HG02623 (cell line): ENCODE results near the gene NUDT4.
"Not testable (repeated sequence)": the region's sequence is repeated elsewhere in the genome, so short reads cannot be mapped to it uniquely, and the experiment has no call there.

ENCODE experiments used
- ATAC-seq: cut with Tn5 transposase; IDR thresholded peaks from one replicate; pipeline ENCODE4 v1.9.1; 2021; ENCODE audit warnings: moderate library complexity; ENCODE audit not compliant: unreplicated experiment

Gene NUDT4

DNA sequence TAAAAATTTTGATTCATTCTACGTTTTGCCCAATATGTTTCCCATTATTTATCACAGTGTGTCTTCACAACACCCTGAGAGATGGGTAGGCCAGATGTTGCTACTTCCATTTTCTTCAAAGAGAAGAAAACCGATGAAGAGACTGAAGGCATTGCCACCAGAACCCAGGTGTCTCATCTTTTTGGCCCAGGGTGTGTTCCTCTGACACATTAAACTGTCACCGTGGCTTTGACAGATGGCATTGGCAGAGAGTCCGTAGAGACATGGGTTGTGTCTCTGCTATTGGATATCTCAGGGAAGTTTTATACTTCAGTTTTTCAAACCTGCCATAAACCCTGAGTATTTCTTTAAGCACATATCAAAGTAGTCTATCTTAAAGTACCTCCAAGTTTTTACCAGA lies 11.3 kb upstream of the NUDT4 start:
- no peak for ATAC-seq

DNA sequence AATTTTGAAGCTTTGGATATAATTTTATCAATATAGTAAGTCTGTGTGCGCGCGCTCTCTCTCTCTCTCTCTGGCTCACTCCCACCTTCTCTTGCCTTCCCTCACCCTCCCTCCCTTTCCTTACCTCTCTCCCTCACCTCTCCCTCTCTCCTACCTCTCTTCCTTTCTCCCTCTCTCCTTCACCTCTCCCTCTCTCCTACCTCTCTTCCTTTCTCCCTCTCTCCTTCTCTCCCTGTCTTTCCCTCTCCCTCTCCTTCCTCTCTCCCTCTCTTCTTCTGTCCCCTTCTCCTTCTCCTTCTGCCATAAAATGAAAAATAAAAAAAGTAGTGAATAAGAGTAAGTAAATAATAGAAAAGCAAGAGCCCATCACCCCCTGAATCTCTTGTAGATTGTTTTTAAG lies 9.0 kb upstream of the NUDT4 start:
- no peak for ATAC-seq

GRCh38 chr12:93369505-93369904 lies 8.2 kb upstream of the NUDT4 start:
- ATAC-seq, result no peak

- ATAC-seq, result no peak
These were observed 6.8 kb upstream of the NUDT4 start for GRCh38 chr12:93370947-93371346.

GRCh38 chr12:93373961-93374656 lies 3.6 kb upstream of the NUDT4 start:
- no peak for ATAC-seq

DNA sequence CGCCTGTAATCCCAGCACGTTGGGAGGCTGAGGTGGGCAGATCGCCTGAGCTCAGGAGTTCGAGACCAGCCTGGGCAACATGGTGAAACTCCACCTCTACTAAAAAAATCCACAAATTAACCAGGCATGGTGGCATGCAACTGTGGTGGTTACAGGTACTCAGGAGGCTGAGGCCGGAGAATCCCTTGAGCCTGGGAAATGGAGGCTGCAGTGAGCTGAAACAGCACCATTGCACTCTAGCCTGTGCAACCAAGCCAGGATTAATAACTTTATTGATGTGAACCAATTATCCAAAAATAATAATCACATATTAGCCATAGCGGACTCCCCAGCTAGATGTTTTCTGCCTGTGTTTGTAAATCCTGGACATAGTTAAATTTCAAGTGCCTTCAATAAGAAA lies 1.8 kb upstream of the NUDT4 start:
- no peak for ATAC-seq

GRCh38 chr12:93376436-93377251 lies 1.1 kb upstream of the NUDT4 start:
- ATAC-seq, result no peak

DNA sequence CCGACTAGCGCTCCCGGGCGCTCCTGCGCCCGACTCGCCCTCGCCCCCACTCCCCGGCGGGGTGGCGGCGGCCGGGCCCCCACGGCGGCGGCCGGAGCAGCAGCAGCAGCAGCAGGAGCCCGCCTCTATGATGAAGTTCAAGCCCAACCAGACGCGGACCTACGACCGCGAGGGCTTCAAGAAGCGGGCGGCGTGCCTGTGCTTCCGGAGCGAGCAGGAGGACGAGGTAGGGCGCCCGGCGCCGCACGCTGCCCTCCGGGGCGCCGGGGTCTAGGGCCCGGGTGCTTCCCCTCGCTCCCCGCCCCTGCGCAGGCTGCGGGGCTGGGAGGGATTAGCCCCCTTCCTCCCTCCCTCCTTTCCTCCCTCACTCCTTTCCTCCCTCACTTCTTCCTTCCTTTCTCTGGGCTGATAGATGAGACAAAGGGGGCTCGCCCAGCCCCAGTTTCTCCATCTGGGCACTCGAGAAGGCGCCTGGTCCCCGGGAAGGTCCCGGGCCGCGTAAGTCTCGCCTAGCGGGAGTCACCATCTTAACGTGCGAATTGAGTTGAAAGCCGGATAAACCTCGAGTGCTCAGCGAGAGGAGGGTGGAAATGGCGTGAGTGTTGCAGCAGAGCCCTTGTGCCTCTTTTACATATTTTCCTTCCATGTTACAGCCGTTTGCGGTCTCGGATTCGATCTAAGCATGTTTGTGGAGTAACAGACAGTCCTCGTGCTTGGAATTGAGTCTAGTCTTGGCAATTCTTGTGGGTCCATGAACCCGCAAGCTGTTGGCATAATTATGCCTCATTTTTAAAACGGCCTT lies 672 bp downstream of the NUDT4 start:
- ATAC-seq, result peak; percentile 24

DNA sequence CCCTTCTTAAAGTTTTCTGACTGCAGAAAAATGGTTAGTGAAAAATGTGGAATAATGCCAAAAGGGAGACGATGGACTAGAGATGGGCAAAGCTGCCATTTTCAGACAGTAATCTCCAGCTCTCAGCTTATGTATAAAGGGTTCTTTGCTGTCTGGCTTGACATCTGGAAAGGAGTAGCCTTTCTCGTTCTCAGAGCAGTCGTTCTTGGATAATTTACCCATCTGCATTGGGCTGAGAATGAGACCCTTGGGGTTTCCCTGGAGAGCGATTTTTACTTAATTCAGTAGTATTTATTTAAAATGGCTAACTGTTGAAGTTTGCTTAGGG lies 1.2 kb downstream of the NUDT4 start:
- ATAC-seq, result no peak

- no peak for ATAC-seq
These were observed 1.7 kb downstream of the NUDT4 start for GRCh38 chr12:93379326-93379980.

- no peak for ATAC-seq
These were observed 2.2 kb downstream of the NUDT4 start for GRCh38 chr12:93379981-93380361.

DNA sequence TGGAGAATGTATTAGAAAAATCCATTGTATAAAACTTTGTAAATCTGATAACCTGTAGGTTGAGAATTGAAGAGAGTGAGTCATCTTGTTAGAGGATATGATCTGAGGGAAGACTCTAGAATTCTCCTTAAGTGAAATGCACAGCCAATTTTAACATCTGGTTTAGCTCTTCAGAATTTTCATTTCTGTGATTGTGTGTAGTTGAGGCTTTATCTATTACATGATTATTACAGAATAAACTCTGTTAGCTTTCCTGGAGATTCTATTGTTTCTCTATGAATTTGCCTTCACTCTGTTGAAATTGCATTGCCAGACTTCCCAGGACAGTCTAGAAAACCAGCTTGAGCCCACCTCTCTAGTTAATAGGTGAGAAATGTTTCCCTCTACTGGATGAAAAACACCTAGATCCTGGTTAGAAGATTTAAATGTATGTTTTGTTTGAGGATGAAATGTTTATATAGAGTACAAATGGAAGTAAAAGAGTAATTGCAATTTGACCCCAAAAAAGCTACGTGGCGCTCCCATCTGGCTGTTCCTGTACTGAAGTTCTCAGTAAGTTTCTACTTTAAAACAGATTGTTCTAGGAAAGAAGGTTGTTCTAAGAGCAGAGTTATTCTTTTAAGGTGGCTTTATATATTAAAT lies 2.9 kb downstream of the NUDT4 start:
- no peak for ATAC-seq

DNA sequence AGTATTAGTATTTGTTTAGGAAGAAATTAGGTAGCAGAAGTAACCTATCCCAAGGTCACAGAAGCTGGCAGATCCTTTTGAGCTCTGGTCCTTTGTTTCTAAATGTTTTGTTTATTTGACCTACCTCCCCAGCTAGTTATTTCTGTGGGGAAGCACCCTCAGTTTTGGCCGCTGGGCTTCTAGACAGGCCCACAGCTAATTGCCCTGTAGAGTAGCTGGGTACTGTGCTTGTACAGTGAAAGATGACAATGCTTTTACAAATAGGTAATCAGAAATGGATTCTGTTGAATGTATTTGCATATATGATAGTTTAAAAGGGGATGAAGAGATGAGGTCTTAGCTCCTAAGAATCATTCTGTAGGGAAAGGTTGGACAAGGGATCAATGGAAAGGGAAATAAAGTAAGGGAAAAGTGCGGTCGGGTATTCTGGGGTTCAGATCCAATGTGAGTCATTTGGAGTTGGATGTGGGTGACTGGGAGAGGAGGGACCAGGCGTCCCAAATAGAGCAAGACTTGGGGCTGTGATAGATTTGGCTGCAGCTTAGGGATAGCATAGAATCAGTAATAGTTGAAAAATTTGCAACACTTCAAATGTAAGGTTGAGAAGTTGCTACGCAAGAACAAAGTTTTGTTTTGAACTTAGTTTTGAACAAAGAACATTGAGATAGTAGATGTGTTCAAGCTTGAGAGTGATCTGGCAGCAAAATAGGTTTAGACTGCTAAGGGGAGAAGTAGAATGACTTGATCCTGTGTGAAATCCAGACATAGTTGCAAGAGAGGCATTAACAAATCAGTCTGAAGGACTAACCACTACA lies 3.6 kb downstream of the NUDT4 start:
- ATAC-seq, result no peak

DNA sequence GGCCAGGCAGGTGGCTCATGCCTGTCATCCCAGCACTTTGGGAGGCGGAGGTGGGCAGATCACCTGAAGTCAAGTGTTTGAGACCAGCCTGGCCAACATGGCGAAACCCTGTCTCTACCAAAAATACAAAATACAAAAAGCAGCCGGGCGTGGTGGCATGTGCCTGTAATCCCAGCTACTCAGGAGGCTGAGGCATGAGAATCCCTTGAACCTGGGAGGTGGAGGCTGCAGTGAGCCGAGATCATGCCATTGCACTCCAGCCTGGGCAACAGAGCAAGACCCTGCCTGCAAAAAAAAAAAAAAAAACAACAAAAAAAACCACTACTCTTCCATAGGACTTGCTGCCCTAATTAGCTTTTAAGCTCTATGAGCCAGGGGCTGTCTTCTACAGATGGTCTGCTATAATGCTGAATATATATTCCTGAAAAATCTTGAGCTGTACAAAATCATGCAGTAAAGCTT lies 4.3 kb downstream of the NUDT4 start:
- not testable (repeated sequence) for ATAC-seq

DNA sequence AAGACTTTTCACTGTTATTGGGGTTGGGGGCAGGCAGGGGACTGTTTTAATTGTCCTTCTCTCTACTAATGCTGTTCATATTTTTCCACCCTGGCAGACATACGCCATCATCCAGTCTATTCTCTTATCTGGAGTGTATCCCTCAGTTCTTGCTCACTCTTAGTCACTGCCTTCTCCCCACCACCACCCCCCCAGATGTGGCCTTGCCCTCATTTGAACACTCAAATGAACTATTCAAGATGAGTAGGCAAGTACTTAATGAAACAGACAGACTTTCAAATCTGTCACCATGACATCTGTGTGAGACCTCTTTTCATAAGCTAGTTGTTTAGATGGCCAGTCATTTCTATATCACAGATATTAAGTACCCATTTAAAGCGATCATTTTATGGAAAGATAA lies 10.1 kb downstream of the NUDT4 start:
- ATAC-seq, result peak; percentile 41

DNA sequence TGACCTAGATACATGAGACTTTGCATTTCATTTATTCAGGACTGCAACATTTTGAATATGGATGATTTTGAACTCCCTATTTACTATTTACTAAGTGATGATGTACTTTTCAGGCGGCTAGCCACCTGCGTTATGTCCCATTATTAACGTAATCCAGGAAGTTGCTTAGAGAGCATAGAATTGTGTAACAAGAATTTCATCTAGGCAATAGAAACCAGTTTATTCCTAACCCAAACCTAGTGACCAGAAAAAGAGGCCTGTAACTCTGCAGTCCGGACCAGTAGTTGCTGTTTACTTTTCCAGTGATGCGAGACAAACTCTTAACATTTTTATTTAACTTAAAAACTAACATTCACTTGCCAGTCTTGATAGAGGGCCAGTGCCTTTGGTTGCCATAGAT lies 12.3 kb downstream of the NUDT4 start:
- ATAC-seq, result no peak

GRCh38 chr12:93390549-93391297 lies 13.0 kb downstream of the NUDT4 start:
- ATAC-seq, result no peak

DNA sequence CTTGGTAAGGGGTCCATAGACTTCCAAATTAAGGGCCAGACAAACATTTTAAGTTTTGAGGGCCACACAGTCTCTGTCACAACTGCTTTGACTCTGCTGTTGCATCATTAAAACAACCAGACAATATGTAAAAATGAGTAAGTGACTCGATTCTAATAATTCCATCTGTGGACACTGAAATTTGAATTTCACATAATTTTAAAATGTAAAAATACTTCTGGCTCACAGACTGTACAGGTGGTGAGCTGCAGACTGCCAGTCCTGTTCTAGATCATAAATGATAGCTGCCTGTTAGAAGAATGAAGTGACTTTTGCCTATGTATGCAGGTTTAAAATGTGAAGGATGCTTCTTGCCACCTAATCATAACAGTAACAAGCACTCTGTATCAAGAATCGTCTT lies 15.7 kb downstream of the NUDT4 start:
- no peak for ATAC-seq

DNA sequence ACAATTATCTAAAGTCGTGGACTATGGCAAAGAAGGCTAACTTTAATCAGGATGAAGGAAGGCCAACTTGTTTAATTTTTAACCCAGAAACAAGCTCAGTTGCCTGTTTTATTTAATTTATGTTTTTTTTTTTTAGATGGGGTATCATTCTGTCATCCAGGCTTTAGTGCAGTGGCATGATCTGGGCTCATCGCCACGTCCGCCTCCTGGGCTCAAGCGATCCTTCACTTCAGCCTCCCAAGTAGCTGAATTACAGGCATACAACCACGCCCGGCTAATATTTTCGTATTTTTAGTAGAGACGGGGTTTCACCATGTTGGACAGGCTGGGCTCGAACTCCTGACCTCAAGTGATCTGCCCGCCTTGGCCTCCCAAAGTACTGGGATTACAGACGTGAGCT lies 19.7 kb downstream of the NUDT4 start:
- no peak for ATAC-seq
